GM08714 (cell line): ENCODE measurements around the gene SERPINA1.
"Not testable (repeated sequence)": the region's sequence is repeated elsewhere in the genome, so short reads cannot be mapped to it uniquely, and the experiment has no call there.

Source experiments
- H3K4me3 ChIP-seq: fragments of 200-500 bp; sonication (Bioruptor generic); 2 replicates; pipeline ENCODE4 v1.5.1; 2014; ENCODE audit warnings: mild to moderate bottlenecking, low read length, inconsistent platforms
- ZNF274 ChIP-seq: IDR thresholded peaks from 2 replicates; pipeline ENCODE4 v1.6.1; 2012; ENCODE audit warnings: mild to moderate bottlenecking, low read depth, low read length

SERPINA1 gene

GRCh38 chr14:94388384-94389103 lies at the start of gene SERPINA1:
SERPINA1 (minus strand) TSS chr14:94388602; CDS start chr14:94383237, 5,365 bp downstream.
- no peak within 1 kb of the TSS for H3K4me3 ChIP-seq
- no peak for TF ChIP-seq ZNF274

GRCh38 chr14:94428610-94429009 lies 40.2 kb upstream of the SERPINA1 start:
- no peak overlapping the region for H3K4me3 ChIP-seq
- TF ChIP-seq ZNF274, result no peak

- TF ChIP-seq ZNF274, result no peak
- no peak overlapping the region for H3K4me3 ChIP-seq
Measured at GRCh38 chr14:94427016-94427613, 38.7 kb upstream of the SERPINA1 start.

GRCh38 chr14:94426526-94426925 lies 38.1 kb upstream of the SERPINA1 start:
- no peak for TF ChIP-seq ZNF274
- no peak overlapping the region for H3K4me3 ChIP-seq

GRCh38 chr14:94424371-94424770 lies 36.0 kb upstream of the SERPINA1 start:
- H3K4me3 ChIP-seq, result no peak overlapping the region

GRCh38 chr14:94423453-94424056 lies 35.2 kb upstream of the SERPINA1 start:
- no peak for TF ChIP-seq ZNF274

More at GRCh38 chr14:94424371-94424770, 36.0 kb upstream of the SERPINA1 start:
- TF ChIP-seq ZNF274, result no peak

GRCh38 chr14:94421316-94421715 lies 32.9 kb upstream of the SERPINA1 start:
- no peak overlapping the region for H3K4me3 ChIP-seq
- no peak for TF ChIP-seq ZNF274

More at GRCh38 chr14:94423453-94424056, 35.2 kb upstream of the SERPINA1 start:
- H3K4me3 ChIP-seq, result no peak overlapping the region

GRCh38 chr14:94417497-94418205 lies 29.2 kb upstream of the SERPINA1 start:
- H3K4me3 ChIP-seq, result not testable (repeated sequence)

- TF ChIP-seq ZNF274, result no peak
- H3K4me3 ChIP-seq, result no peak overlapping the region
Measured at GRCh38 chr14:94412671-94413638, 24.6 kb upstream of the SERPINA1 start.

GRCh38 chr14:94411638-94412037 lies 23.2 kb upstream of the SERPINA1 start:
- TF ChIP-seq ZNF274, result no peak
- no peak overlapping the region for H3K4me3 ChIP-seq

- not testable (repeated sequence) for H3K4me3 ChIP-seq
Measured at GRCh38 chr14:94409430-94409829, 21.0 kb upstream of the SERPINA1 start.

- no peak overlapping the region for H3K4me3 ChIP-seq
- no peak for TF ChIP-seq ZNF274
Measured at GRCh38 chr14:94408546-94409095, 20.2 kb upstream of the SERPINA1 start.

GRCh38 chr14:94407906-94408305 lies 19.5 kb upstream of the SERPINA1 start:
- TF ChIP-seq ZNF274, result no peak
- H3K4me3 ChIP-seq, result no peak overlapping the region

GRCh38 chr14:94406910-94407309 lies 18.5 kb upstream of the SERPINA1 start:
- TF ChIP-seq ZNF274, result no peak
- no peak overlapping the region for H3K4me3 ChIP-seq
